A673 (cell line): ENCODE results near the gene NTN1. TPM values are rescaled to one million over a fixed set of nuclear protein-coding genes. Genes with fewer than 3 reads are reported as not detected.

Experiments used
- BruUV-seq: library from RNA; stranded (reverse); fragments of 400-500 nt; replicated peaks from 2 replicates; lab custom pipeline; 2021; lab: Mats Ljungman, UMichigan
- CTCF ChIA-PET: fragments of 300-600 bp; sonication (Branson Sonifier 250); formaldehyde crosslinking; loops from one replicate; lab custom pipeline; 2022; ENCODE audit warnings: antibody characterized with exemption; lab: Charles Lee
- POLR2A ChIA-PET: fragments of 300-600 bp; sonication (Branson Sonifier 250); formaldehyde crosslinking; loops from one replicate; lab custom pipeline; 2022; ENCODE audit warnings: antibody characterized with exemption; ENCODE audit not compliant: low non-redundant PET; lab: Charles Lee
- DNase-seq: peaks from one replicate; pipeline ENCODE4 v3.0.0-alpha.2; 2015; ENCODE audit warnings: low spot score
- H3K27ac ChIP-seq: fragments of 200-600 bp; sonication (generic); 2 replicates; pipeline ENCODE4 v1.5.1; 2016; ENCODE audit warnings: mixed run types, low read depth, mild to moderate bottlenecking, mixed read lengths, antibody characterized with exemption, low read length; ENCODE audit not compliant: poor library complexity, severe bottlenecking
- H3K27me3 ChIP-seq: fragments of 200-600 bp; sonication (generic); replicated peaks from 2 replicates; pipeline ENCODE4 v1.6.1; 2017; ENCODE audit warnings: mixed run types, low read depth, mild to moderate bottlenecking, mixed read lengths, antibody characterized with exemption, low read length; ENCODE audit not compliant: insufficient read depth, poor library complexity
- H3K36me3 ChIP-seq: fragments of 200-600 bp; sonication (generic); 2 replicates; pipeline ENCODE4 v1.6.1; 2016; ENCODE audit warnings: mixed run types, mild to moderate bottlenecking, mixed read lengths, antibody characterized with exemption, low read length; ENCODE audit not compliant: insufficient read depth, poor library complexity, severe bottlenecking
- H3K4me1 ChIP-seq: fragments of 200-600 bp; sonication (generic); 2 replicates; pipeline ENCODE4 v1.6.1; 2017; ENCODE audit warnings: mixed run types, mild to moderate bottlenecking, mixed read lengths, antibody characterized with exemption, low read length; ENCODE audit not compliant: insufficient read depth, poor library complexity, severe bottlenecking
- H3K4me3 ChIP-seq: fragments of 200-600 bp; sonication (generic); 2 replicates; pipeline ENCODE4 v1.5.1; 2016; ENCODE audit warnings: low read depth, mixed run types, mild to moderate bottlenecking, mixed read lengths, low read length; ENCODE audit not compliant: poor library complexity, severe bottlenecking
- H3K9me3 ChIP-seq: fragments of 200-600 bp; sonication (generic); 2 replicates; pipeline ENCODE4 v1.6.1; 2016; ENCODE audit warnings: mixed run types, low read depth, mild to moderate bottlenecking, mixed read lengths, antibody characterized with exemption, low read length; ENCODE audit not compliant: poor library complexity, severe bottlenecking
- CTCF ChIP-seq: fragments of 300-800, 200-600 bp; sonication (generic); conservative IDR thresholded peaks from 2 replicates; pipeline ENCODE4 v1.5.1; 2017; ENCODE audit warnings: low read depth, mild to moderate bottlenecking, antibody characterized with exemption, low read length, moderate library complexity, mixed read lengths
- EZH2 ChIP-seq: fragments of 200-600 bp; sonication (generic); IDR thresholded peaks from 2 replicates; pipeline ENCODE4 v1.6.1; 2017; ENCODE audit warnings: borderline replicate concordance, low read depth, mild to moderate bottlenecking, mixed read lengths, antibody characterized with exemption, low read length; ENCODE audit not compliant: poor library complexity, severe bottlenecking
- intact Hi-C: fragments of 100-400 bp; cut with micrococcal nuclease; formaldehyde crosslinking; loops from one replicate; pipeline ENCODE4 v1.10.0; 2022; ENCODE audit not compliant: unreplicated experiment
- total RNA-seq: library from RNA; stranded (reverse); gene quantifications from 2 replicates; pipeline ENCODE4 v1.2.3, GENCODE V29; 2021

Gene NTN1
- total RNA-seq, 1 experiment from 2014 or later, result 4.3 TPM

DNA sequence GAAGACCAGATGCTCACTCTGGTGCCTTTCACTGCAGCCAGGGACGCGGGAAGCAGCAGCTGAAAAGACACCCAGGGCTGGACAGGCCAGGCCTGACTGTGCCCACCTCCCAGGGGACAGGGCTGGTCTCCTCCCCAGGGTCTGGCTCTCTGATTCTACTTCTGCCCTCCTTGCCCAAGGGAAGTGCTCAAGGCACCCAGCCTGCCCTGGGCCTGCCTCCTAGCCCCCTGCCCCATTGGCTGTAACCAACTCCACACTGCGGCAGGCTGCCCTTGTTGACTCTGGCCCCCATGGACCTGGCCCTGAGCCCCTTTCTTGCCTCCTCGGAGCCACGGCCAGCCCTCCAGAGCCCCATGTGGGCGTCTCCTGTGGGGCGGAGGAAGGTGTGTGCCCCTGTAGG, 212.5 kb downstream of the NTN1 start:
- H3K4me1 ChIP-seq, result peaks cover 11% of the 10 kb centered on the region
- ChIA-PET CTCF (no interaction called here), POLR2A (no interaction called here)
- H3K4me3 ChIP-seq, result no peak overlapping the region
- BruUV-seq, result no TSS peak
- no peak for TF ChIP-seq CTCF
- TF ChIP-seq EZH2, result no peak
- no peaks in the 10 kb centered on the region for H3K27me3 ChIP-seq
- intact Hi-C loops, result no loop called here
- H3K27ac ChIP-seq, result no peak overlapping the region
- H3K9me3 ChIP-seq, result no peaks in the 10 kb centered on the region
- H3K36me3 ChIP-seq, result no peaks in the 10 kb centered on the region
- DNase-seq, result no peak

DNA sequence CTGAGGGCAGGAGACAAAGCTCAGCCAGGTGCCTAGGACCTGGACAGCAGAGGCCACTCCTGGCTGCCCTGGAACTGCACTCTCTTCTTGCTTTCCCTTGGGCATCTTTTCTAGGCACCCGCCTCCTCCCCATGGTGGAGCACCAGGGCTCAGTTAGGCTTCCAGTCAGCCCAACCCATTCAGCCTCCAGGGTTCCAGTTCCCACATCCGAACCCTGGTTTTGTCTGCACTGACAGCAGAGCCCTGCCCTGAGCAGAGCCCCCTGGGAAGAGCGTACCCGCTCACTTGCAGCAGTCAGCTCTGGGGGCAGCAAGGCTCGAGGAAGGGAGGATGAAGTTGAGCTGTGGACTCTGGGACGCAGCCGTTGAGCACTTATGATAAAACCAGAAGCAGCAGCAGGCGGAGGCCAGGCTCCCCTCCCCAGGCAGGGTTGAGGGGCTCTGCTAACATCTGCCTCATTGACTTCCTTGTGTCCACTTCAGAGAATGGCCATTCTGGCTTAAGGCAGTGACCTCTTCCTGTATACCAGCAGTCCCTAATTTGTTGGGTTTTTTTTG, 213.2 kb downstream of the NTN1 start:
- no peak for TF ChIP-seq EZH2
- no peak for TF ChIP-seq CTCF
- no peak overlapping the region for H3K4me3 ChIP-seq
- H3K27me3 ChIP-seq, result no peaks in the 10 kb centered on the region
- no peak overlapping the region for H3K27ac ChIP-seq
- intact Hi-C loops, result no loop called here
- H3K36me3 ChIP-seq, result no peaks in the 10 kb centered on the region
- H3K4me1 ChIP-seq, result peaks cover 11% of the 10 kb centered on the region
- CTCF ChIA-PET, result no interaction called here
- no peaks in the 10 kb centered on the region for H3K9me3 ChIP-seq
- POLR2A ChIA-PET, result no interaction called here
- BruUV-seq, result no TSS peak
- no peak for DNase-seq

GRCh38 chr17:9235346-9235745, 214.0 kb downstream of the NTN1 start:
- no peak overlapping the region for H3K27ac ChIP-seq
- no peaks in the 10 kb centered on the region for H3K27me3 ChIP-seq
- no TSS peak for BruUV-seq
- TF ChIP-seq EZH2 (no peak), CTCF (no peak)
- peaks cover 13% of the 10 kb centered on the region for H3K4me1 ChIP-seq
- H3K4me3 ChIP-seq, result no peak overlapping the region
- intact Hi-C loops, result no loop called here
- ChIA-PET POLR2A (no interaction called here), CTCF (interaction anchor here (0.7 kb wide), 1 partner anchor 57 kb away, joined by 4 read pairs; no protein-coding TSS in a partner anchor)
- DNase-seq, result no peak
- H3K36me3 ChIP-seq, result no peaks in the 10 kb centered on the region
- H3K9me3 ChIP-seq, result no peaks in the 10 kb centered on the region
